Spleen (tissue), 11 donors: Measurements from ENCODE around the gene ARFGEF3. TPM values are rescaled to one million over a fixed set of nuclear protein-coding genes. Genes with fewer than 3 reads are reported as not detected.

Experiments
- DNase-seq: peaks from one replicate; pipeline ENCODE4 v3.0.0-alpha.2; 2020
- H3K27ac ChIP-seq, 8 donors: fragments of 200-600 bp; sonication (generic) in 7 of 8; 1 replicate in 4 of 8; 2 replicates in 4 of 8; pipeline versions ENCODE4 v1.5.0 to v1.8.0; 2016 to 2021; ENCODE audit warnings: inconsistent platforms in 4 of 8, mild to moderate bottlenecking in 4 of 8, moderate library complexity in 1 of 8
- H3K27me3 ChIP-seq, 7 donors: fragments of 200-600 bp; sonication (generic) in 6 of 7; replicated peaks in 1 of 7; 1 replicate in 4 of 7; 2 replicates in 3 of 7; pipeline versions ENCODE4 v1.5.0 to v1.8.0; 2016 to 2021; ENCODE audit warnings: inconsistent platforms in 3 of 7, mild to moderate bottlenecking in 1 of 7
- H3K36me3 ChIP-seq, 6 donors: fragments of 200-600 bp; sonication (generic) in 5 of 6; 1 replicate in 4 of 6; 2 replicates in 2 of 6; pipeline versions ENCODE4 v1.5.0 to v1.8.0; 2016 to 2021; ENCODE audit warnings: inconsistent platforms in 2 of 6
- H3K4me1 ChIP-seq, 6 donors: fragments of 200-600 bp; sonication (generic) in 5 of 6; 1 replicate in 3 of 6; 2 replicates in 3 of 6; pipeline versions ENCODE4 v1.5.0 to v1.8.0; 2016 to 2021; ENCODE audit warnings: inconsistent platforms in 3 of 6
- H3K4me3 ChIP-seq, 8 donors: fragments of 200-600 bp; sonication (generic) in 7 of 8; 1 replicate in 4 of 8; 2 replicates in 4 of 8; pipeline versions ENCODE4 v1.5.0 to v1.8.0; 2016 to 2021; ENCODE audit warnings: inconsistent platforms in 4 of 8, mild to moderate bottlenecking in 4 of 8, moderate library complexity in 2 of 8
- H3K9me3 ChIP-seq, 8 donors: fragments of 200-600 bp; sonication (generic) in 7 of 8; 1 replicate in 4 of 8; 2 replicates in 4 of 8; pipeline versions ENCODE4 v1.5.0 to v1.8.0; 2016 to 2021; ENCODE audit warnings: inconsistent platforms in 4 of 8
- POLR2A ChIP-seq, 3 donors: fragments of 450-650 bp; IDR thresholded peaks; one replicate each; pipeline ENCODE4 v1.5.1; 2017; ENCODE audit warnings: antibody characterized with exemption in 3 of 3, mild to moderate bottlenecking in 1 of 3
- POLR2AphosphoS5 ChIP-seq, 3 donors: sonication (generic); formaldehyde crosslinking; IDR thresholded peaks; one replicate each; pipeline ENCODE4 v1.5.1; 2017; ENCODE audit warnings: antibody characterized with exemption in 3 of 3
- WGBS, 5 donors: extraction: QIAGEN DNeasy Blood & Tissue Kit in 3 of 5; methylation state at CpG; one replicate each; pipeline versions ENCODE4 v1.1.5 to v1.1.7; 2013 to 2018; 5-methylcytosine and 5-hydroxymethylcytosine counted together
- intact Hi-C: fragments of 100-400 bp; cut with DNase I; formaldehyde crosslinking; loops from one replicate; pipeline ENCODE4 v1.15.0; 2023; ENCODE audit warnings: low total_unique reads
- polyA plus RNA-seq, 3 donors: library from polyadenylated mRNA; stranded (reverse); fragments of 200-250 nt; gene quantifications; one replicate each; pipeline ENCODE4 v1.2.1, GENCODE V29; 2013
- total RNA-seq, 7 donors: library from RNA; depleted of rRNA in 3 of 7; stranded (reverse); fragments of >200 nt in 3 of 7; fragmentation: NEBNext Ultra II Directional in 4 of 7; extraction: Animal tissue kit (Norgen Biotek cat#: 25700) in 4 of 7; gene quantifications; one replicate each; pipeline versions ENCODE4 v1.1.0 to v1.2.1, GENCODE V29; 2016 to 2021
- TF ChIP-seq, protein P1 (sequence below), 11 experiments: fragments of 200-600 bp in 7 of 11; fragments of 450-650 bp in 4 of 11; sonication (generic) in 4 of 11; IDR thresholded peaks in 8 of 11; conservative IDR thresholded peaks in 3 of 11; 1 replicate in 7 of 11; 2 replicates in 4 of 11; pipeline versions ENCODE4 v1.4.0 to v1.8.0; 2016 to 2021; ENCODE audit warnings: antibody characterized with exemption in 11 of 11, inconsistent platforms in 4 of 11, mild to moderate bottlenecking in 1 of 11
- donor health status: healthy with polysubstance abuse.
- donor health status: DM: no; HTN: no; CAD: no; lungs with moderate emphysema.
- donor health status: DM: no; HTN: no; CAD: no.
- donor health status: Bipolar disorder and iron deficiency.
- donor health status: healthy.
- donor health status: DM: no; HTN: no; CAD: no.
- donor health status: DM: yes; HTN: yes; CAD: no.

Gene ARFGEF3
- total and polyA plus RNA-seq, 10 donors, result 0.09 to 3.1 (median 1.7) TPM

DNA sequence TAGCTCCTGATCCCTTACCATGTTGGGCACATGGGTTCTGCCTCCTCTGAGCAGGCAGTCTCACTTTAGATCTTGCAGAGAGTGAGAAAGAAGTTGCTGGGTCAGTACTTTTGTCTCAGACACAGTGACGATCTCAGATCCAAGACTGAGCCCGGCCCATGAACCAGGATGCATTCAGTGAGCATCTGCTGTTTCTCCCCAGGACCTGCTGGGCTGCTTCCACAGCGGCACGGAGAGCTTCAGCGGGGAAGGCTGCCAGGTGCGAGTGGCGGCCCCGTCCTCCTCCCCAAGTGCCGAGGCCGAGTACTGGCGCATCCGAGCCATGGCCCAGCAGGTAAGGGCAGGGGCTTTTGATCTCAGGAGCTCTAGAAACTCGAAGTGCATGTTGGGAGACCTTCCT, 162.1 kb downstream of the ARFGEF3 start:
- intact Hi-C loops, result no loop called here
- WGBS, 5 donors, result 64 to 94% (median 92%) methylated on average over 3 to 13 of the region's 13 CpGs
- no peak for DNase-seq

DNA sequence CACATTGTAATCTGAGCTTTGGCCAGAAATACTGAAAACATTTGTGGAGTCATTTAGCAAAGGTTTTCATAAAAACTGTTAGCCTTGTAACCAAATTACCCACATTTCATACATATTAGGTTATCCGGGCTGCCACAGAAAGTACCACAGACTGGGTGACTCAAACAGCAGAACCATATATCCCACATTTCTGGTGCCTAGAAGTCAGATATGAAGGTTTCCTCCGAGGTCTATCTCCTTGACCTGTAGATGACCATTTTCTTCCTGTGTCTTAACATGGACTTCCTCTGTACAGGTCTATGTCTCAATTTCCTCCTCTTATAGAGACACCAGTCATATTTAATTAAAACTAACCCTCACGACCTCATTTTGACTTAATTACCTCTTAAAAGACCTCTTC, 166.5 kb downstream of the ARFGEF3 start:
- H3K27ac ChIP-seq, result no peak overlapping the region
- H3K27me3 ChIP-seq, result no peaks in the 10 kb centered on the region
- no peaks in the 10 kb centered on the region for H3K9me3 ChIP-seq
- DNase-seq, result no peak
- no peaks in the 10 kb centered on the region for H3K4me1 ChIP-seq
- H3K36me3 ChIP-seq, result no peaks in the 10 kb centered on the region
- intact Hi-C loops, result no loop called here
- no peak overlapping the region for H3K4me3 ChIP-seq
- TF ChIP-seq, protein P1, sequence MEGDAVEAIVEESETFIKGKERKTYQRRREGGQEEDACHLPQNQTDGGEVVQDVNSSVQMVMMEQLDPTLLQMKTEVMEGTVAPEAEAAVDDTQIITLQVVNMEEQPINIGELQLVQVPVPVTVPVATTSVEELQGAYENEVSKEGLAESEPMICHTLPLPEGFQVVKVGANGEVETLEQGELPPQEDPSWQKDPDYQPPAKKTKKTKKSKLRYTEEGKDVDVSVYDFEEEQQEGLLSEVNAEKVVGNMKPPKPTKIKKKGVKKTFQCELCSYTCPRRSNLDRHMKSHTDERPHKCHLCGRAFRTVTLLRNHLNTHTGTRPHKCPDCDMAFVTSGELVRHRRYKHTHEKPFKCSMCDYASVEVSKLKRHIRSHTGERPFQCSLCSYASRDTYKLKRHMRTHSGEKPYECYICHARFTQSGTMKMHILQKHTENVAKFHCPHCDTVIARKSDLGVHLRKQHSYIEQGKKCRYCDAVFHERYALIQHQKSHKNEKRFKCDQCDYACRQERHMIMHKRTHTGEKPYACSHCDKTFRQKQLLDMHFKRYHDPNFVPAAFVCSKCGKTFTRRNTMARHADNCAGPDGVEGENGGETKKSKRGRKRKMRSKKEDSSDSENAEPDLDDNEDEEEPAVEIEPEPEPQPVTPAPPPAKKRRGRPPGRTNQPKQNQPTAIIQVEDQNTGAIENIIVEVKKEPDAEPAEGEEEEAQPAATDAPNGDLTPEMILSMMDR (IDR thresholded peaks at IDR 0.05 in 8 of 11, conservative IDR thresholded peaks at IDR 0.05 in 3 of 11), result no peak
- TF ChIP-seq POLR2AphosphoS5 (IDR thresholded peaks at IDR 0.05) (no peak), POLR2A (IDR thresholded peaks at IDR 0.05) (no peak)
- WGBS, 5 donors, result 41 to 64% (median 49%) methylated on average over 3 of the region's 3 CpGs

More for the DNA sequence above, 162.1 kb downstream of the ARFGEF3 start:
- Histone ChIP-seq H3K9me3 (no peaks in the 10 kb centered on the region), H3K36me3 (no peaks in the 10 kb centered on the region), H3K27me3 (peaks cover 0 to 7% (median 0%) of the 10 kb centered on the region in 7 donors), H3K27ac (no peak overlapping the region), H3K4me1 (no peaks in the 10 kb centered on the region), H3K4me3 (no peak overlapping the region)
- no peak for TF ChIP-seq POLR2A (IDR thresholded peaks at IDR 0.05)
- TF ChIP-seq, protein P1 (IDR thresholded peaks at IDR 0.05 in 8 of 11, conservative IDR thresholded peaks at IDR 0.05 in 3 of 11), result no peak
- no peak for TF ChIP-seq POLR2AphosphoS5 (IDR thresholded peaks at IDR 0.05)

DNA sequence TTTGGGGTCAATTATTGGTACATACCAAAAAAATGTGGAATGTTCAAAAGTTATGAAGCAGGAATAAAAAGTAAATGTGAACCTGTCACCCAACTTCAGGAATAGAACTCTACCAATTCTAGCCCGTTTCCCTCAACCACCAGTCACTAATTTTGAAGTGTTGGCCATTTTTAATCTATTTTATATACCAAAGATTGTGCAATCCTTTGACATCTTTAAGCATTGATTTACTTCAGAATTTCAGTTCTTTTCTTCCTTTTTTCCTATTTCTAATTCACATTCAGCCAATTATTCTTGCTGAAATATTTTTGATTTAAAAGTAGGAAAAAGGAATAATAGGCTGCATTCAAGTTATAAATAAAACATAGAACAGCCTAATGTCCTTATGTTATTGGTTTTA, 169.0 kb downstream of the ARFGEF3 start:
- WGBS, 5 donors, result 79 to 93% (median 86%) methylated on average over 1 of the region's 1 CpG
- intact Hi-C loops, result no loop called here

DNA sequence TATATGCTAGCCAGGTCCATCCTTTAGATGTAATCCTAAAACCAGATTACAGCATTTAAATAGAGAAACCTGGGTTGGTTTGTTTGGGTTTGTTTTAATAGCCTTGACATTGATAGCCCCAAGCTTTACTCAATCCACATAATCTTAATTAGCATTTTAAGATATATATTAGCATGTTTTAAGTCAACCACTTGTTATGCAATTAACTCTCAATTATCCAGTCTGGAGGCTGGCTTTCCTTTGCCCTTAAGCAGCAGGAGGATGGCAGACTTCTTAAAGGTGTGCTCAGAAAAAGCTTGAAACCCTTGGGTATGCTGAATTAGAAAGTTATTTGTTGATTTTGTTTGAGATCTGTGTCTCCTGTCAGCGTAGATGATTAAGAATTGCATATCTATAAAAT, 169.7 kb downstream of the ARFGEF3 start:
- H3K4me3 ChIP-seq, result no peak overlapping the region
- H3K9me3 ChIP-seq, result no peaks in the 10 kb centered on the region
- peaks cover 0 to 4% (median 0%) of the 10 kb centered on the region in 6 donors for H3K36me3 ChIP-seq
- no peaks in the 10 kb centered on the region for H3K27me3 ChIP-seq
- intact Hi-C loops, result no loop called here
- H3K4me1 ChIP-seq, result no peaks in the 10 kb centered on the region
- H3K27ac ChIP-seq, result no peak overlapping the region
- WGBS, 5 donors, result 72 to 88% (median 78%) methylated on average over 1 of the region's 1 CpG
- no peak for TF ChIP-seq POLR2A (IDR thresholded peaks at IDR 0.05)
- DNase-seq, result no peak

More for the DNA sequence above, 169.0 kb downstream of the ARFGEF3 start:
- Histone ChIP-seq H3K4me3 (no peak overlapping the region), H3K9me3 (no peaks in the 10 kb centered on the region), H3K36me3 (no peaks in the 10 kb centered on the region), H3K4me1 (no peaks in the 10 kb centered on the region), H3K27ac (no peak overlapping the region), H3K27me3 (no peaks in the 10 kb centered on the region)
- no peak for DNase-seq
- TF ChIP-seq, protein P1 (IDR thresholded peaks at IDR 0.05 in 8 of 11, conservative IDR thresholded peaks at IDR 0.05 in 3 of 11), result no peak
- TF ChIP-seq POLR2A (IDR thresholded peaks at IDR 0.05), result no peak
- no peak for TF ChIP-seq POLR2AphosphoS5 (IDR thresholded peaks at IDR 0.05)

DNA sequence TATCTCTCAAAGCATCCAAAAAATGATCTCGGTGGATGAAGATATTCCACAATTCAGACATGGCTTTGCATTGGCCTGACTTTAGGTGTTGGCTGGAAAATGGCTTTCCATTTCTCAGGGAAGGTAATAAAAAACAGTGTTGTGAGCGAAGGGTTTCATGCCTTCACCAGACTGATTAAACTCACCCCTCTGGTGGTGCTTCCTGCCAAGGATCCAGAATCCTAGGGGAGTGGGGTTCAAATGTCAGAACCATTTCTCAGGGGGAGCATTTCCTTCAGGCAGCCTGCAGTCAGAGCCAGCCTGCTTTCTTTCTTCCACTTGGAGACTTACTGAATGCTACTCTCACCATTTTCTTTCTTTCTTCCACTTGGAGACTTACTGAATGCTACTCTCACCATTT, 170.2 kb downstream of the ARFGEF3 start:
- peaks cover 0 to 8% (median 0%) of the 10 kb centered on the region in 6 donors for H3K36me3 ChIP-seq
- no peak overlapping the region for H3K4me3 ChIP-seq
- DNase-seq, result no peak
- 56 to 85% (median 72%) methylated on average over 2 of the region's 2 CpGs for WGBS, 5 donors
- no peaks in the 10 kb centered on the region for H3K9me3 ChIP-seq
- no peaks in the 10 kb centered on the region for H3K27me3 ChIP-seq
- intact Hi-C loops, result no loop called here
- H3K27ac ChIP-seq, result no peak overlapping the region
- TF ChIP-seq, protein P1 (IDR thresholded peaks at IDR 0.05 in 8 of 11, conservative IDR thresholded peaks at IDR 0.05 in 3 of 11), result no peak
- TF ChIP-seq POLR2AphosphoS5 (IDR thresholded peaks at IDR 0.05) (no peak), POLR2A (IDR thresholded peaks at IDR 0.05) (no peak)
- H3K4me1 ChIP-seq, result no peaks in the 10 kb centered on the region
